Frontal cortex (tissue), 4 donors: Measurements from ENCODE around the gene PSMA7. TPM values are rescaled to one million over a fixed set of nuclear protein-coding genes. Genes with fewer than 3 reads are reported as not detected.

Experiments used
- DNase-seq, 2 donors: peaks; one replicate each; pipeline ENCODE4 v3.0.0; 2012; ENCODE audit warnings: low spot score in 2 of 2
- FAIRE-seq: peaks from 2 replicates; lab custom pipeline; 2012; peaks lifted over from hg19 to GRCh38; lab: Jason Lieb, UNC
- total RNA-seq: library from RNA; depleted of rRNA; stranded (reverse); fragments of >200 nt; gene quantifications from one replicate; pipeline ENCODE4 v1.2.3, GENCODE V29; 2014
- donor health status: control.
- donor health status: control.
- donor health status: control.

PSMA7 gene
- total RNA-seq, 1 donor from 2014 or later: 124 TPM

GRCh38 chr20:62141043-62141396 lies 2.2 kb downstream of the PSMA7 start:
- DNase-seq (no peak), FAIRE-seq (no peak)

- no peak for FAIRE-seq
These were observed 3.6 kb downstream of the PSMA7 start for GRCh38 chr20:62139636-62140035.

GRCh38 chr20:62138912-62139311 lies 4.3 kb downstream of the PSMA7 start:
- DNase-seq (no peak), FAIRE-seq (no peak)

More at GRCh38 chr20:62139636-62140035, 3.6 kb downstream of the PSMA7 start:
- DNase-seq: no peak

GRCh38 chr20:62138204-62138543 lies 5.0 kb downstream of the PSMA7 start:
- DNase-seq (no peak), FAIRE-seq (no peak)

GRCh38 chr20:62137478-62138203 lies 5.6 kb downstream of the PSMA7 start:
- DNase-seq (no peak), FAIRE-seq (no peak)

- no peak for DNase-seq
- FAIRE-seq: no peak
These were observed 6.2 kb downstream of the PSMA7 start for GRCh38 chr20:62137092-62137384.

- no peak for FAIRE-seq
These were observed 6.7 kb downstream of the PSMA7 start for GRCh38 chr20:62136283-62137091.

GRCh38 chr20:62135573-62136266 lies 7.5 kb downstream of the PSMA7 start:
- FAIRE-seq (no peak), DNase-seq (no peak)

More at GRCh38 chr20:62136283-62137091, 6.7 kb downstream of the PSMA7 start:
- DNase-seq: no peak

- DNase-seq: no peak
- no peak for FAIRE-seq
These were observed 8.4 kb downstream of the PSMA7 start for GRCh38 chr20:62134735-62135231.

GRCh38 chr20:62133864-62134263 lies 9.3 kb downstream of the PSMA7 start:
- no peak for DNase-seq

GRCh38 chr20:62133051-62133845 lies 9.9 kb downstream of the PSMA7 start:
- FAIRE-seq (no peak), DNase-seq (no peak)

More at GRCh38 chr20:62133864-62134263, 9.3 kb downstream of the PSMA7 start:
- no peak for FAIRE-seq

GRCh38 chr20:62132421-62132820 lies 10.8 kb downstream of the PSMA7 start:
- FAIRE-seq: no peak
- no peak for DNase-seq

GRCh38 chr20:62131560-62132320 lies 11.5 kb downstream of the PSMA7 start:
- no peak for FAIRE-seq
- DNase-seq: no peak

- DNase-seq: no peak
- no peak for FAIRE-seq
These were observed 13.3 kb downstream of the PSMA7 start for GRCh38 chr20:62129731-62130531.

- FAIRE-seq (no peak), DNase-seq (no peak)
These were observed 14.7 kb downstream of the PSMA7 start for GRCh38 chr20:62128502-62128901.

GRCh38 chr20:62127799-62128198 lies 15.4 kb downstream of the PSMA7 start:
- FAIRE-seq (no peak), DNase-seq (no peak)

- no peak for FAIRE-seq
These were observed 17.1 kb downstream of the PSMA7 start for GRCh38 chr20:62126141-62126540.

GRCh38 chr20:62123450-62124118 lies 19.6 kb downstream of the PSMA7 start:
- FAIRE-seq (no peak), DNase-seq (no peak)

More at GRCh38 chr20:62126141-62126540, 17.1 kb downstream of the PSMA7 start:
- DNase-seq: no peak
